D721Med (cell line): ENCODE data around the gene HDGFL3.
"Not testable (repeated sequence)": the region's sequence is repeated elsewhere in the genome, so short reads cannot be mapped to it uniquely, and the experiment has no call there.

ENCODE experiments used
- DNase-seq: peaks from one replicate; pipeline ENCODE4 v3.0.0; 2011; ENCODE audit warnings: low spot score; ENCODE audit not compliant: insufficient read length
- FAIRE-seq: peaks from 2 replicates; lab custom pipeline; 2011; peaks lifted over from hg19 to GRCh38; lab: Jason Lieb, UNC
- TF ChIP-seq, protein P1 (sequence below): IDR thresholded peaks from 2 replicates; pipeline ENCODE4 v1.5.1; 2012; ENCODE audit warnings: mild to moderate bottlenecking, control low read depth; ENCODE audit not compliant: insufficient read depth; ENCODE audit errors: missing control alignments

HDGFL3 gene

GRCh38 chr15:83094583-83094982 lies 113.0 kb downstream of the HDGFL3 start:
- TF ChIP-seq, protein P1, sequence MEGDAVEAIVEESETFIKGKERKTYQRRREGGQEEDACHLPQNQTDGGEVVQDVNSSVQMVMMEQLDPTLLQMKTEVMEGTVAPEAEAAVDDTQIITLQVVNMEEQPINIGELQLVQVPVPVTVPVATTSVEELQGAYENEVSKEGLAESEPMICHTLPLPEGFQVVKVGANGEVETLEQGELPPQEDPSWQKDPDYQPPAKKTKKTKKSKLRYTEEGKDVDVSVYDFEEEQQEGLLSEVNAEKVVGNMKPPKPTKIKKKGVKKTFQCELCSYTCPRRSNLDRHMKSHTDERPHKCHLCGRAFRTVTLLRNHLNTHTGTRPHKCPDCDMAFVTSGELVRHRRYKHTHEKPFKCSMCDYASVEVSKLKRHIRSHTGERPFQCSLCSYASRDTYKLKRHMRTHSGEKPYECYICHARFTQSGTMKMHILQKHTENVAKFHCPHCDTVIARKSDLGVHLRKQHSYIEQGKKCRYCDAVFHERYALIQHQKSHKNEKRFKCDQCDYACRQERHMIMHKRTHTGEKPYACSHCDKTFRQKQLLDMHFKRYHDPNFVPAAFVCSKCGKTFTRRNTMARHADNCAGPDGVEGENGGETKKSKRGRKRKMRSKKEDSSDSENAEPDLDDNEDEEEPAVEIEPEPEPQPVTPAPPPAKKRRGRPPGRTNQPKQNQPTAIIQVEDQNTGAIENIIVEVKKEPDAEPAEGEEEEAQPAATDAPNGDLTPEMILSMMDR: no peak
- no peak for FAIRE-seq
- DNase-seq: no peak

GRCh38 chr15:83092309-83092976 lies 115.2 kb downstream of the HDGFL3 start:
- FAIRE-seq: no peak
- no peak for DNase-seq
- TF ChIP-seq, protein P1: no peak

- not testable (repeated sequence) for FAIRE-seq, DNase-seq
Observed at GRCh38 chr15:83091965-83092308, 115.7 kb downstream of the HDGFL3 start.

GRCh38 chr15:83090465-83090864 lies 117.2 kb downstream of the HDGFL3 start:
- DNase-seq (no peak), FAIRE-seq (no peak)
- TF ChIP-seq, protein P1: no peak

GRCh38 chr15:83088876-83089275 lies 118.7 kb downstream of the HDGFL3 start:
- TF ChIP-seq, protein P1: no peak
- no peak for DNase-seq
- FAIRE-seq: no peak

- DNase-seq (no peak), FAIRE-seq (no peak)
- TF ChIP-seq, protein P1: no peak
Observed at GRCh38 chr15:83087576-83087975, 120.0 kb downstream of the HDGFL3 start.

GRCh38 chr15:83085864-83086552 lies 121.6 kb downstream of the HDGFL3 start:
- not testable (repeated sequence) for DNase-seq, FAIRE-seq

DNA sequence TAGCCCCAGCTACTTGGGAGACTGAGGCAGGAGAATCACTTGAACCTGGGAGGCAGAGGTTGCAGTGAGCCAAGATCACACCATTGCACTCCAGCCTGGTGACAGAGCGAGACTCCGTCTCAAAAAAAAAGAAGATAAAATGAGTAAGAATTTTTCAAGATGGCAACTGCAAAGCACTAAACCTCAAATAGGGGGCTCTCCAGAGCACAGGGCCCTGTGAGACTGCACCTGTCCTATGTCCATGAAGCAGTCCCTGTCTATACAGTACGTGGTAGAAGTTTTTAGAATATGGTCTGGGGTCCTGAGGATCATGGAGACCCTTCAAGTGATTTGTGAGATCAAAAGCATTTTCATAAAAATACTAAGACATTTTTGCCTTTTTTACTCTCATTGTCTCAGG lies 122.2 kb downstream of the HDGFL3 start:
- not testable (repeated sequence) for FAIRE-seq

More for the DNA sequence above, 122.2 kb downstream of the HDGFL3 start:
- DNase-seq: not testable (repeated sequence)
